Measurements from ENCODE around the gene SLC29A1.

DNA sequence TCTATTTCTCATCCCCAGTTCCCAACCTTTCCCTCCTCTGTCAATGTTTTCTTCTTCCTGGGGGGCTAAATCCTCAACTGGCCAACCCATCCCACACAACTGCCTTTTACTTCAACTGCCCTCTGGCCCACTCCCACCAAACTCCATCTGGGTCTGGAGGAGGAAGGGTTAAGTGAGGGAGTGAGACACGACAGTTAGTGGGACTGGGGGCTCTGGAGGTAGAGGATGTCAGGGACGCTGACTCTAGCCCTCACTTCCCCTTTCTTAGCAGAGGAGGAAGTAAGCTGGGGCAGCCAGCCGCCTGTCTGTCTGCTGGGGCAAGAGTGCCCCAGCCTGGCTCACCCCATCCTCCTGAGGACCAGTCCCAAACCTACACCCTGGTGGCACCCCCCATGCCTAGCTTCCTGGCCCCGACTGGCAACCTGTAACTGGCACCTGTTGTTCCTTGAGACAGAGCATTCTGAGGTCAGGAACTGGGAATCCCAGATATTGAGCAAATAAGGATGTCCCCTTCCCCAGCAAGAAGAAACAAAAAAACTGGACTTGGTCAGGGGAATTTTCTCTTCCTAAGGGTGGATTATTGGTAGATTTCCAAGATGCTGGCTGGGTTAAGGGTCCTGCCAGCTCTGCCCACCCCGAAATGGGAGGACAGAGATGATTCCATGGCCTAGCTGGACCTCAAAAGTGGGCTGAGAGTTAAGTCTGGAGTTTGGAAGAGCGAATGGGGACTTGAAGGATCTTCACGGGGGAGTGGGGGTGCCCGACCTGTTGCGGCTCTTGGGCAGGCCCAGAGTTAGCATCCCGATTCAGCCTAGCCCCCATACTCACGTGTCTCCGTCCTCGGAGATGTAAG is 41.0 kb downstream of the SLC29A1 start:
- TF ChIP-seq, protein P1, sequence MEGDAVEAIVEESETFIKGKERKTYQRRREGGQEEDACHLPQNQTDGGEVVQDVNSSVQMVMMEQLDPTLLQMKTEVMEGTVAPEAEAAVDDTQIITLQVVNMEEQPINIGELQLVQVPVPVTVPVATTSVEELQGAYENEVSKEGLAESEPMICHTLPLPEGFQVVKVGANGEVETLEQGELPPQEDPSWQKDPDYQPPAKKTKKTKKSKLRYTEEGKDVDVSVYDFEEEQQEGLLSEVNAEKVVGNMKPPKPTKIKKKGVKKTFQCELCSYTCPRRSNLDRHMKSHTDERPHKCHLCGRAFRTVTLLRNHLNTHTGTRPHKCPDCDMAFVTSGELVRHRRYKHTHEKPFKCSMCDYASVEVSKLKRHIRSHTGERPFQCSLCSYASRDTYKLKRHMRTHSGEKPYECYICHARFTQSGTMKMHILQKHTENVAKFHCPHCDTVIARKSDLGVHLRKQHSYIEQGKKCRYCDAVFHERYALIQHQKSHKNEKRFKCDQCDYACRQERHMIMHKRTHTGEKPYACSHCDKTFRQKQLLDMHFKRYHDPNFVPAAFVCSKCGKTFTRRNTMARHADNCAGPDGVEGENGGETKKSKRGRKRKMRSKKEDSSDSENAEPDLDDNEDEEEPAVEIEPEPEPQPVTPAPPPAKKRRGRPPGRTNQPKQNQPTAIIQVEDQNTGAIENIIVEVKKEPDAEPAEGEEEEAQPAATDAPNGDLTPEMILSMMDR (conservative IDR thresholded peaks at IDR 0.05) = no peak
- no peak for TF ChIP-seq EZH2 (IDR thresholded peaks at IDR 0.05; ENCODE audit: low read depth)

All from PC-9 (cell line).